Adipocyte (in vitro differentiated cells): ENCODE data around the gene PDP2.

Experiments
- DNase-seq: peaks from one replicate; pipeline ENCODE4 v3.0.0-alpha.2; 2015; ENCODE audit warnings: low read depth
- H3K27me3 ChIP-seq: replicated peaks from 2 replicates; pipeline ENCODE4 v1.7.0; 2013; ENCODE audit warnings: mild to moderate bottlenecking, low read length, moderate library complexity; ENCODE audit not compliant: control insufficient read depth, insufficient read depth
- H3K36me3 ChIP-seq: 2 replicates; pipeline ENCODE4 v1.7.0; 2013; ENCODE audit warnings: low read length, mild to moderate bottlenecking, moderate library complexity; ENCODE audit not compliant: control insufficient read depth, insufficient read depth, severe bottlenecking
- H3K4me1 ChIP-seq: 2 replicates; pipeline ENCODE4 v1.7.0; 2013; ENCODE audit warnings: mild to moderate bottlenecking, low read length, moderate library complexity; ENCODE audit not compliant: control insufficient read depth, insufficient read depth
- H3K4me3 ChIP-seq: 2 replicates; pipeline ENCODE4 v1.7.0; 2013; ENCODE audit warnings: mild to moderate bottlenecking, low read length, moderate library complexity
- H3K9ac ChIP-seq: 2 replicates; pipeline ENCODE4 v1.7.0; 2013; ENCODE audit warnings: mild to moderate bottlenecking, low read length, moderate library complexity
- H3K9me3 ChIP-seq: 2 replicates; pipeline ENCODE4 v1.7.0; 2013; ENCODE audit warnings: mild to moderate bottlenecking, low read length, moderate library complexity; ENCODE audit not compliant: control insufficient read depth

PDP2 gene

DNA sequence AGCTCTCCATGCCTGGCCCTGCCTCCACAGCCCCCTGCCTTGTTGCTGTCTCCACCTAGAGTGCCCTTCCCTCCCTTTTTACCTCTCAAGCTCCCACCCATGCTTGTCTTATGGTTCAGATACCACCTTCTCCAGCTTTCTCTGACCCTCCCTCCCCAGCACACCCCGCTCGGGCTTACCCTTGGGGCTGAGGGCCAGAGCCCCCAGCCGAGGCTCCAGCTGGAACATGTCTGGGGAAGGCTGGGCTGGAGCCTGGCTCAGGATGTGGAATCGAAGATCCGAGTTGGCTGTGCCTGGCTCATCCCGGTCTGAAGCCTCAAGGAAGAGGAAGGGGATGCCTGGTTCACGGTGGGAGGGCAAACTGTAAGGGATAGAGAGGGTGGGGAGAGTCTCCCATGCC is 34.7 kb downstream of the PDP2 start:
- H3K9me3 ChIP-seq = no peaks in the 10 kb centered on the region
- H3K27me3 ChIP-seq = peaks cover 54% of the 10 kb centered on the region
- H3K36me3 ChIP-seq = no peaks in the 10 kb centered on the region
- no peaks in the 10 kb centered on the region for H3K4me1 ChIP-seq
- H3K4me3 ChIP-seq = no peak overlapping the region
- no peak overlapping the region for H3K9ac ChIP-seq
- no peak for DNase-seq

DNA sequence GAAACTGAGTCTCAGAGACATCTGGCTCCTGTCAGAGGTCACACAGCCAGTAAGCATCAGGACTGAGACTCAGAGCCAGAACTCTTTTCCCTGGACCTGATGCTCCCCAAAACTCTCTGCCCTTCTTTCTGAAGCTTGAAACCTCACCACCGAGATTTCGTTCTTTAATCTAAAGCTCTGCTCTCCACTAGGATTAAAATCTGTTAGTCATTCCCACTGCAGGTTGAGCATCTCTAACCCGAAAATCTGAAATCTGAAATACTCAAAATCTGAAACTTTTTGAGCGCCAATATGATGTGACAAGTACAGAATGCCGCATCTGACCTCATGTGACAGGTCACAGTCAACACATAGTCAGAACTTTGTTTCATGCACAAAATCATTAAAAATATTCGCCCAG is 36.2 kb downstream of the PDP2 start:
- H3K9ac ChIP-seq = no peak overlapping the region
- H3K9me3 ChIP-seq = no peaks in the 10 kb centered on the region
- no peaks in the 10 kb centered on the region for H3K4me1 ChIP-seq
- no peak for DNase-seq
- H3K27me3 ChIP-seq = peaks cover 54% of the 10 kb centered on the region
- no peak overlapping the region for H3K4me3 ChIP-seq
- H3K36me3 ChIP-seq = no peaks in the 10 kb centered on the region

DNA sequence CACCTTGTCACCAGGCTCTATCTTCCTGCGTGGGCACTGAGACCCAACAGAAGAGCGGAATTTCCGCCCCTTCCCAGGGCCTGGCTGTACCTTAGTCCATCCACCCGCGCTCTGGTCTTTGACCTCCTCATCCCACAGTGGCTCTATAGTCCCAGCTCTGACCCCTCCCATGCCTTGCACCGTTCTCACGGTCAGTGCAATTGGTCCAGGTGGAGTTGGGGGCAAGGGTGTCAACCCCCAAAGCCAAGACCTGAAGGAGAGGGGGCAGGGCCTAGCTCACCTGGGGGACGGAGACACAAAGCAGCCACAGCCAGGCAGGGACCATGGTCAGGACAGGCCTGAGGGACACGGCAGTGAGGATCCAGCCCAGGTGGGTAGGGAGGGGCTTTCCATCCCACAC is 37.4 kb downstream of the PDP2 start:
- no peaks in the 10 kb centered on the region for H3K9me3 ChIP-seq
- no peak overlapping the region for H3K4me3 ChIP-seq
- H3K9ac ChIP-seq = no peak overlapping the region
- H3K4me1 ChIP-seq = no peaks in the 10 kb centered on the region
- peaks cover 57% of the 10 kb centered on the region for H3K27me3 ChIP-seq
- H3K36me3 ChIP-seq = no peaks in the 10 kb centered on the region
- DNase-seq = no peak

DNA sequence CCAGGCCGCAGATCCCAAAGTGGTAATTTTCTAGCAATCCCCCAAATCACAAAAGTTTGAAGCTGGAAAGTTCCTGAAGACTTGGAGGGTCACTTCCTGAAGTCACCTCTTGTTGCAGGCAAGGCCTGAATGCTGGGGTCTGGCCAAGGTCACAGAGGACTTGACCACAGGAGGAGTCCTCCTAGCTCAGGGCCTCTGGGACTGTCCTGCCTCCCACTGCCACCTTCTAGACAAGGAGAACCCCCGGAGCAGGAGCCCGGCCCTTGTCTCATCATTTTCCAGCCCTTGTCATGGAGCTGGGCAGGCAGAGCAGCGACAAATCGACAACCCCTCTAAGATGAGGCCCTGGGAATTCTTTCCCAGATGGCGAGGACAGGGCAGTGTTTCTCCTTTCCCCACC is 38.0 kb downstream of the PDP2 start:
- H3K36me3 ChIP-seq = no peaks in the 10 kb centered on the region
- H3K9ac ChIP-seq = no peak overlapping the region
- peaks cover 57% of the 10 kb centered on the region for H3K27me3 ChIP-seq
- no peak overlapping the region for H3K4me3 ChIP-seq
- no peak for DNase-seq
- H3K4me1 ChIP-seq = peaks cover 6% of the 10 kb centered on the region
- no peaks in the 10 kb centered on the region for H3K9me3 ChIP-seq

DNA sequence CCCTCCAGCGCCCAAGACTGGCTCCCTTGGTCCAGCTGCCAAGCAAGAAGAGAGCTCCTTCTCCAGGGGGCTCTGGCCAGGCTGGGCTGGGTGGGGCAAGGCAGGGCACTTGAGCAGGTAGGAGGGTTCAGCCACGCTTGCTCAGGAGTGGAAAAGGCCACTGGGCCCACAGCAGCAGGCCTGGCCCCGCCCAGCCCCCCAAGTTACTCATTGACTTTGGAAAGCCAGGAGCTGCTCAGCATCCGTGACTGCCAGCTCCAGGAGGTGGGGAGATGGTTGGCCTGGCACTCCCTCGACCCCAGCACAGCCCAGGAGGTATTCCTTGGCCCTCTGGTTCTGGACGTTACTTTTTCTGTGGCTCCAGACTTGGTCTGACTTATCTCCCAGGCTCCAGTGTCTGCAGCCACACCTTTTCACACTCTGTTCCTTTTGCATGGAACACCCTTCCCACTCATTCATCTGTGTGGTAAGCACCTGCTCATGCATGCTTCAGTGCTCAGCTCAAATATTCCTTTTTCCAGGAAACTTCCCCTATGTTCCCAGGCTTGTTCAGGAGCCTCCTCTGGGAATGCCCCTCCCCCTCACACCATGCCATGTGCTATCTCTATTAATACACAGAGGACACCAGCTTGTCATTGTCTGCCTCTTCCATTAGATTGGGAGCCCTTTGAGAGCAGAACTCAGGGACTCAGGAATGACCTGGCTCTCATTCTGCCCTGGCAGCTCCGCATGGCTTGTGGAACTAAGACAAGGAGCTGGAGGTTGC is 38.7 kb downstream of the PDP2 start, which contains the start of gene CDH16:
CDH16 (minus strand) TSS at position 83 of the 766 bp plus-strand sequence. CDS start 820 bp downstream, outside the sequence.
- Histone ChIP-seq H3K9ac (no peak within 1 kb of the TSS), H3K27me3 (peaks cover 56% of the 10 kb centered on the region), H3K4me3 (no peak within 1 kb of the TSS), H3K4me1 (peaks cover 12% of the 10 kb centered on the region), H3K9me3 (no peaks in the 10 kb centered on the region), H3K36me3 (no peaks in the 10 kb centered on the region)
- no peak for DNase-seq

DNA sequence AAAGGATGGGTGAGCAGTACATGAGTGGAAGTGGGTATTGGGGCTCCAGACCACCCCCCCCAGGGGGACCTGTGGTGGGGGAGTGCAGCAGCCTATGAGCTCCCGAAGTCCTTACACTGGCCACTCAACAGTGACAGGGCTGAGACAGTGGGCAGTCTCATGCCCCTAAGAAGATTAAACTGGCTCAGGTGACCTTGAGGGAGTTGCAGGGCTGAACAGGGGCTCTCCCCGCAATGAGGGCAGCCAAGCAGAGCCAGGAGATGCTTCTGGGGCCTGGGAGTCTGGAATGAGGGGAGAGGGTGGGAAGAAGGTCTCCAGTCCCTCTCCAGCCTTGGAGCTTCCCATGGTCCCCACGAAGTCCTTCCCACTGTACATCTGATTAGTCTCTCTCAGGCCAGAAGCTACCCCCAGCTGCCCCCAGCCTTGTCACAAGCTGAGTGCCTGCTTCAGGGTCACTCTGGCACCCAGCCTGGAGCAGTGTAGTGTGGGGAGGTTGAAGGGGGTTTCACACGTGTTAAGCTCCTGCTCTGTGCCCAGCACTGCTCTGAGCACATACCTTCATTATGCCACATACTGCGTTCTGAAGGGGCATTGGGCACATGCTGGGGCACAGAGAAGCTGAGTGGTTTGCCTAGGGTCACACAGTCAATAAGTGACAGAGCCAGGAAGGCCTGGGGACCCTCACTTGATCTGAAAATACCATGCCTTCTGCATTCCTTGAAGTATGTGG is 39.4 kb downstream of the PDP2 start:
- Histone ChIP-seq H3K4me1 (peaks cover 13% of the 10 kb centered on the region), H3K4me3 (no peak overlapping the region), H3K9me3 (no peaks in the 10 kb centered on the region), H3K27me3 (peaks cover 50% of the 10 kb centered on the region), H3K9ac (no peak overlapping the region), H3K36me3 (no peaks in the 10 kb centered on the region)
- no peak for DNase-seq

- no peaks in the 10 kb centered on the region for H3K36me3 ChIP-seq
- peaks cover 13% of the 10 kb centered on the region for H3K4me1 ChIP-seq
- peaks cover 45% of the 10 kb centered on the region for H3K27me3 ChIP-seq
- no peak overlapping the region for H3K4me3 ChIP-seq
- no peaks in the 10 kb centered on the region for H3K9me3 ChIP-seq
- DNase-seq = no peak
- H3K9ac ChIP-seq = no peak overlapping the region
Observed at GRCh38 chr16:66920299-66920590, 39.9 kb downstream of the PDP2 start.

GRCh38 chr16:66920924-66921680 is 40.8 kb downstream of the PDP2 start:
- no peaks in the 10 kb centered on the region for H3K9me3 ChIP-seq
- peaks cover 38% of the 10 kb centered on the region for H3K27me3 ChIP-seq
- no peak overlapping the region for H3K9ac ChIP-seq
- no peaks in the 10 kb centered on the region for H3K36me3 ChIP-seq
- no peak overlapping the region for H3K4me3 ChIP-seq
- peaks cover 19% of the 10 kb centered on the region for H3K4me1 ChIP-seq
- DNase-seq = no peak

DNA sequence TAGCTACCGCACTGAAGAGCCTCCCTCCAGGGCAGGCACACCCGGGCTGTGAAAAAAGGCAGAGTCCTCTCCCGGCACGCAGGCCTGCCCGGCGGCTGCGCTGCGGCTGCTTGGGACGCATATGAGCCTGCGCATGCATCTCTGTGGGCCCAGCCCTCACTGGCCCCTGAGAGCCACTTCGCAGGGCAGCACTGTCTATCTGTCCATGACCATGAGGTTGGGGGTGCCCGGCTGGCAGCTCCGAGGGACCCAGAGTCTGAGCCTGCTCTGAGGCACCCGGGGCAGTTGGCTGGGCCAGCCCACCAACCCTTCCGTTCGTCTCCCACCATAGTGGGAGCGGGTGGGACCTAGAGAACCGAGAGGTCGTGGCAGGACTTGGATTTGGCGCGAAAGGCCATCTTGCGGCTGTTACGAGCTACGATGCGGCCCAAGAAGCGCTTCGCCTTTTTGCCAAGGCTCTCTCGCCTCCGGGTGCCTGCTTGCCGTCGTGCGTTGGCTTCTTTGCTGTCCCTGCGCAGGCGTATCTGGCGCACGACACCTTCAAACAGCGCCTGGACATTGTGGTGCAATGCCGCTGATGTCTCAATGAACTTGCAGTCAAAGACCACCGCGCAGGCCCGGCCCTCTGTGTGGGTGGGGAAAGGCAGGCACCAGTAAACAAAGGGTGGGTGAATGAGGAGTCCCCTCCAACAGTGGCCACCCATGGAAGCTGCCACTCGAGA is 41.6 kb downstream of the PDP2 start:
- no peak overlapping the region for H3K9ac ChIP-seq

DNA sequence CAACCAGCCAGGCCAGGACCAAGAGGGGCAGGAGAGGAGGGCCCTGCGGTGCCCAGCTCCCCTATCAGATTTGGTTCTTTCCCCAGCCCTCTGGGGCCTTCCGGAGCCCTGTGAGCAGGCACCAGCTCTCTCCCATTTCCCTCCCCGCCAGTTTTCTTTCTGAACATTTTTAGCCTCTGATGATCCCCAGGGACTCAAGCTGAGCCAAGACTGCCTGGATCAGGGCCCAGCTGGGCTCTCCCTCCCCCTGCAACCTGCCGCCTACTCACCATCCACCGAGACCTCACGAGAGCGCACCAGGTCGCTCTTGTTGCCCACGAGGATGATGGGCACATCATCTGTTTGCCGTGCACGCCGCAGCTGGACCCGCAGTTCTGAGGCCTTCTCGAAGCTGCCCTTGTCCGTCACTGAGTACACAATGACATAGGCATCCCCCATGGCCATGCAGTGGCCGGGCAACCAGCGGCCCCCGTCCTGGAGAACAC is 43.0 kb downstream of the PDP2 start:
- no peak for DNase-seq
- no peaks in the 10 kb centered on the region for H3K9me3 ChIP-seq
- peaks cover 27% of the 10 kb centered on the region for H3K27me3 ChIP-seq
- H3K4me3 ChIP-seq = no peak overlapping the region
- H3K36me3 ChIP-seq = no peaks in the 10 kb centered on the region
- peaks cover 35% of the 10 kb centered on the region for H3K4me1 ChIP-seq
- H3K9ac ChIP-seq = no peak overlapping the region

More for the DNA sequence above, 41.6 kb downstream of the PDP2 start:
- Histone ChIP-seq H3K4me1 (peaks cover 25% of the 10 kb centered on the region), H3K9me3 (no peaks in the 10 kb centered on the region), H3K27me3 (peaks cover 34% of the 10 kb centered on the region), H3K4me3 (no peak overlapping the region), H3K36me3 (no peaks in the 10 kb centered on the region)
- no peak for DNase-seq

GRCh38 chr16:66923866-66924265 is 43.6 kb downstream of the PDP2 start:
- H3K9ac ChIP-seq = no peak overlapping the region
- H3K4me1 ChIP-seq = peaks cover 35% of the 10 kb centered on the region
- no peaks in the 10 kb centered on the region for H3K9me3 ChIP-seq
- DNase-seq = no peak
- H3K36me3 ChIP-seq = no peaks in the 10 kb centered on the region
- peaks cover 25% of the 10 kb centered on the region for H3K27me3 ChIP-seq
- no peak overlapping the region for H3K4me3 ChIP-seq
